NCI-H774 (cell line): Measurements from ENCODE around the gene CD300LF.

Experiments
- DNase-seq: peaks from one replicate; lab custom pipeline; 2025; lab: John Stamatoyannopoulos, UW

CD300LF gene

GRCh38 chr17:74745548-74746177 lies 32.9 kb upstream of the CD300LF start:
- no peak for DNase-seq

GRCh38 chr17:74744714-74745547 lies 32.2 kb upstream of the CD300LF start:
- peak; percentile 78 for DNase-seq

GRCh38 chr17:74744349-74744713 lies 31.6 kb upstream of the CD300LF start:
- DNase-seq, result no peak

GRCh38 chr17:74743755-74744154 lies 31.0 kb upstream of the CD300LF start:
- no peak for DNase-seq

GRCh38 chr17:74742978-74743545 lies 30.3 kb upstream of the CD300LF start:
- DNase-seq, result no peak

GRCh38 chr17:74742153-74742515 lies 29.4 kb upstream of the CD300LF start:
- no peak for DNase-seq

- no peak for DNase-seq
Measured at GRCh38 chr17:74740641-74741387, 28.1 kb upstream of the CD300LF start.

GRCh38 chr17:74740173-74740572 lies 27.4 kb upstream of the CD300LF start:
- no peak for DNase-seq

- DNase-seq, result no peak
Measured at GRCh38 chr17:74739227-74739831, 26.6 kb upstream of the CD300LF start.

- DNase-seq, result no peak
Measured at GRCh38 chr17:74738051-74738996, 25.6 kb upstream of the CD300LF start.

- DNase-seq, result no peak
Measured at GRCh38 chr17:74737299-74738050, 24.8 kb upstream of the CD300LF start.

GRCh38 chr17:74736513-74737298 lies 24.0 kb upstream of the CD300LF start, which contains the start of gene RAB37:
TSS of gene RAB37 (plus strand) at chr17:74737256. CDS start at chr17:74737273, 17 bp downstream.
- DNase-seq, result no peak

- DNase-seq, result no peak
Measured at GRCh38 chr17:74734256-74734655, 21.5 kb upstream of the CD300LF start.

GRCh38 chr17:74733365-74734122 lies 20.8 kb upstream of the CD300LF start:
- no peak for DNase-seq

GRCh38 chr17:74732042-74732867 lies 19.5 kb upstream of the CD300LF start:
- no peak for DNase-seq

GRCh38 chr17:74731347-74731605 lies 18.6 kb upstream of the CD300LF start:
- DNase-seq, result no peak

GRCh38 chr17:74730491-74731346 lies 18.0 kb upstream of the CD300LF start:
- DNase-seq, result no peak
